ENCODE measurements around the gene FAM24B.

The FAM24B gene

GRCh38 chr10:122821808-122822207 is 57.6 kb downstream of the FAM24B start:
- DNase-seq, result no peak

- no peak for DNase-seq
Observed at GRCh38 chr10:122815458-122815857, 63.9 kb downstream of the FAM24B start.

DNA sequence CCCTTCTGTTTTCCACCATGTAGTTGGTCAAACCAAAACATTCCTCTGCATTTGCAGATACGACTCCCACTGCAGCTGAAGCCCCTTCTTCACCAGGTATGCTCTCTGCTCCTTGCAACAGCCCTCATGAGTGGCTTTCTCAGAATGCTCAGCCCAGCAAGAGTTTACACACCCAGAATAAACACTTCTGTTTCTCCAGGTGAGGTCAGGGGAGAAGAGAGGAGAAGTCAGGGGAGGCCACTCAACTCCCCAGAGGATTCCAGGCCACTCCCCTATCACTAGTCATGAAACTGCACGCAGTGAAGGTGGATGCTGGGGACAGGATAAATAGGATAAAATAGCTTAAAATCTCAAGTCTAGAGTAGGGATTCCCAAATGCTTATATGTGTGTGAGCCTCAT is 64.9 kb downstream of the FAM24B start:
- DNase-seq, result no peak

DNA sequence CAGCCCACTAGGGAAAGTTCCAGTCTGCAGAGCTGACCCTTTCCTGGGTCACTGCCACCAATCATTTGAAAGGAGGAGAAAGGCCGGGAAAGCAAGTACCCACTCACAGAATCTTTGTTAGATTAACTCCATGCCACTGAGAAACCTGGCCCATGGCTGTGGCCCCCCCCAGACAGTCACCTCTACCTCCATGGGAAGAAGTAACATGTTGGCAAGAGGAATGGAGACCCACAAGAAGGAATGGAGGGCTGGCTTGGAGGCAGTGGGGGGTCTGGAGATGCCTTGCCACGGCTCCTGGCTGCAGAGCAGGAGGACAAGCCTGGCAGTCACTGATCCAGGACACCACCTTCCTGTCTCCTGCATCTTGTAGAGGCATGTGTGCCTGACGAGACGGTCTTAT is 66.6 kb downstream of the FAM24B start:
- no peak for DNase-seq

- DNase-seq, result no peak
Observed at GRCh38 chr10:122802282-122802681, 77.1 kb downstream of the FAM24B start.
